H1 (cell line): ENCODE data around the gene RBBP9.

ENCODE experiments used
- EGR1 ChIP-seq: IDR thresholded peaks from 2 replicates; pipeline ENCODE4 v1.6.1; 2011; ENCODE audit warnings: low read depth, low read length, borderline replicate concordance
- TF ChIP-seq, protein P1 (sequence below): IDR thresholded peaks from 2 replicates; pipeline ENCODE4 v1.6.1; 2011; ENCODE audit warnings: low read length, improper control_type of control experiment
- TF ChIP-seq, protein P2 (sequence below): IDR thresholded peaks from 2 replicates; pipeline ENCODE4 v1.6.1; 2012; ENCODE audit warnings: inconsistent platforms

DNA sequence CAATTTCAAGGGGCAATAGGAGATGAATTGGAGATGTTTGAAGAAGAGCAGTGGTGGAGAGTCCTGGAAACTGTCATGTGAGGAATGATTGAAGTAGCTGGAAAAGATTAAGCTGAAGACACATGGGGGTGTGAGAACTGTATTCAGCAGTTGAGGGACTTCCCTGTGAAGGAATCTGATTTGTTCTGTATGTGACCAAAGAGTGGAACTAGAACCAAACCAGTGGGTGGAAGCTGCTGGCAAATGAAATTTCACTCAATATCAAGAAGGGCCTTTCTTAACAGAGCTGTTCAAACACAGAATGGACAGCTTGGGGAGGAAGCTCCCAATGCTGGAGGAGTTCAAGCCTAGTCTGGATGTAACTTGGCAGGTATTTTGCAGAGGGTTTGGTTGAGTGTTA lies 32.0 kb upstream of the RBBP9 start:
- no peak for TF ChIP-seq EGR1
- TF ChIP-seq, protein P1, sequence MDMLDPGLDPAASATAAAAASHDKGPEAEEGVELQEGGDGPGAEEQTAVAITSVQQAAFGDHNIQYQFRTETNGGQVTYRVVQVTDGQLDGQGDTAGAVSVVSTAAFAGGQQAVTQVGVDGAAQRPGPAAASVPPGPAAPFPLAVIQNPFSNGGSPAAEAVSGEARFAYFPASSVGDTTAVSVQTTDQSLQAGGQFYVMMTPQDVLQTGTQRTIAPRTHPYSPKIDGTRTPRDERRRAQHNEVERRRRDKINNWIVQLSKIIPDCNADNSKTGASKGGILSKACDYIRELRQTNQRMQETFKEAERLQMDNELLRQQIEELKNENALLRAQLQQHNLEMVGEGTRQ: no peak
- TF ChIP-seq, protein P2, sequence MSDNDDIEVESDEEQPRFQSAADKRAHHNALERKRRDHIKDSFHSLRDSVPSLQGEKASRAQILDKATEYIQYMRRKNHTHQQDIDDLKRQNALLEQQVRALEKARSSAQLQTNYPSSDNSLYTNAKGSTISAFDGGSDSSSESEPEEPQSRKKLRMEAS: no peak
